SK-N-MC (cell line): ENCODE results near the gene EOLA1.
"Not testable (repeated sequence)": the region's sequence is repeated elsewhere in the genome, so short reads cannot be mapped to it uniquely, and the experiment has no call there.

Experiments used
- EZH2 ChIP-seq: fragments of 200-600 bp; sonication (generic); IDR thresholded peaks from one replicate; pipeline ENCODE4 v1.6.1; 2017; ENCODE audit warnings: antibody characterized with exemption
- FOXP2 ChIP-seq: optimal IDR thresholded peaks from 2 replicates; pipeline ENCODE3; 2011; ENCODE audit warnings: mild to moderate bottlenecking, moderate library complexity; ENCODE audit not compliant: insufficient read depth; ENCODE audit errors: extremely low read length, control extremely low read depth
- POLR2AphosphoS5 ChIP-seq: IDR thresholded peaks from 2 replicates; pipeline ENCODE4 v1.6.1; 2012; ENCODE audit warnings: mild to moderate bottlenecking, low read depth, low read length, borderline replicate concordance

DNA sequence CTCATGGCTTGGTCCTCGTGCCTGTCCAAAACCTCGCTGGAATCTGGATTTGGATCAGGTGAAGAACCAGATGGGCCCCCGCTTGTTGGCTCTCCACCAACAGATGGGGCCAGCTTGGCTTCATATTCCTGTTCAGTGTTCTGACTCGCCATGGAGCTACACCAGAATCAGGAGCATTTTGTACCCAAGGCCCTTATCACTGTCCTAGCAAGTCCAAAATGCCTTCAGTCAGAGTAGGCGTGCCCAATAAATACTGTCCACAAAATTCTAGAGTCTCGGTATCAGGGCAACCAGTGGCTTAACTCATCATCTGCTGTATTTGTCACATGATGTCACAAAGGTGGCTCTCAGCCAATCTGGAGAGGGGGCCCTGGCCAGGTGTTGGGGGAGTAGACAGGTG, 8.9 kb downstream of the EOLA1 start, which contains the start of gene HSFX3:
- TF ChIP-seq EZH2, POLR2AphosphoS5, FOXP2: not testable (repeated sequence)
